ENCODE results near the gene CNIH1.
A peak's percentile ranks its signal among the peaks of the same experiment; 100 is the strongest.
"Not testable (repeated sequence)": the region's sequence is repeated elsewhere in the genome, so short reads cannot be mapped to it uniquely, and the experiment has no call there.

Gene CNIH1

GRCh38 chr14:54465654-54466053, 24.5 kb upstream of the CNIH1 start:
- peak in 1 of 2 experiments; percentile 4 for DNase-seq

- no peak for DNase-seq
Observed at GRCh38 chr14:54462048-54462447, 20.9 kb upstream of the CNIH1 start.

DNA sequence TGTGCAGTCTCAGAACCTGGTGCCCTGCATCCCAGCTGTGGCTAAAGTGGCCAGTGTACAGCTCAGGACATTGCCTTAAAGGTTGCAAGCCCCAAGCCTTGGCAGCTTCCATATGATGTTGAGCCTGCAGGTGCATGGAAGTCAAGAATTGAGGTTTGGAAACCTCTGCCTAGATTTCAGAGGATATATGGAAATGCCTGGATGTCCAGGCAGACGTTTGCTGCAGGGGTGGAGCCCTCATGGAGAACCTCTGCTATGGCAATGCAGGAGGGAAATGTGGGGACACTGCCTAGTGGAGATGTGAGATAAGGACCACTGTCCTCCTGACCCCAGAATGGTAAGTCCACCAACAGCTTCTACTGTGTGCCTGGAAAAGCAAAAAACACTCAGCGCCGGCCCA, 17.9 kb upstream of the CNIH1 start:
- no peak for DNase-seq

GRCh38 chr14:54458536-54458935, 17.4 kb upstream of the CNIH1 start:
- not testable (repeated sequence) for DNase-seq

GRCh38 chr14:54457609-54457996, 16.4 kb upstream of the CNIH1 start:
- no peak for DNase-seq

DNA sequence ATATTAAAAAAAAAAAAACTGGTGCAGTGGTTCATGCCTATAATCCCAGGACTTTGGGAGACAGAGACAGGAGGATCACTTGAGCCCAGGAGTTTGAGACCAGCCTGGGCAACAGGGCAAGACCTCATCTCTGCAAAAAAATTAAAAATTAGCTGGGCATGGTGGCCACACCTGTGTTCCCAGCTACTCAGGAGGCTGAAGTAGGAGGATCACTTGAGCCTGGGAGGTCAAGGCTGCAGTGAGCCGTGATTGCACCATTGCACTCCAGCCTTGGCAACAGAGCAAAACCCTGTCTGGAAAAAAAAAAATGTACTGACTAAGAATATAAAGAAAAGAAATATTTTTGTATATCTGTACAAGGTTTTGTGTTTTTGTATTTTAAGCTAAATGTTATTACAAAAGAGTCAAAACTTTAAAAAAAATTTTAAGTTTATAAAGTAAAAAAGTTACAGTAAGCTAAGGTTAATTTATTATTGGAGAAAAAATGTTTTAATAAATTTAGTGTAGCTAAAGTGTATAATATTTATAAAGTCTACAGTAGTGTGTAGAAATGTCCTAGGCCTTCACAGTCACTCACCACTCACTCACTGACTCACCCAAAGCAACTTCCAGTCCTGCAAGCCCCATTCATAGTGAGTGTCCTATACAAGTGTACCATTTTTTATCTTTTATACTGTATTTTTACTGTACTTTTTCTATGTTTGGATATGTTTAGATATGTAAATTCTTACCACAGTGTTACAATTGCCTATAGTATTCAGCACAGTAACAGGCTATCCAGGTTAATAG, 15.8 kb upstream of the CNIH1 start:
- not testable (repeated sequence) for DNase-seq

- no peak for DNase-seq
Observed at GRCh38 chr14:54455363-54455762, 14.2 kb upstream of the CNIH1 start.

- DNase-seq = not testable (repeated sequence)
Observed at GRCh38 chr14:54453990-54454389, 12.8 kb upstream of the CNIH1 start.

- DNase-seq = no peak
Observed at GRCh38 chr14:54453252-54453651, 12.1 kb upstream of the CNIH1 start.

- no peak for DNase-seq
Observed at GRCh38 chr14:54451961-54452360, 10.8 kb upstream of the CNIH1 start.

DNA sequence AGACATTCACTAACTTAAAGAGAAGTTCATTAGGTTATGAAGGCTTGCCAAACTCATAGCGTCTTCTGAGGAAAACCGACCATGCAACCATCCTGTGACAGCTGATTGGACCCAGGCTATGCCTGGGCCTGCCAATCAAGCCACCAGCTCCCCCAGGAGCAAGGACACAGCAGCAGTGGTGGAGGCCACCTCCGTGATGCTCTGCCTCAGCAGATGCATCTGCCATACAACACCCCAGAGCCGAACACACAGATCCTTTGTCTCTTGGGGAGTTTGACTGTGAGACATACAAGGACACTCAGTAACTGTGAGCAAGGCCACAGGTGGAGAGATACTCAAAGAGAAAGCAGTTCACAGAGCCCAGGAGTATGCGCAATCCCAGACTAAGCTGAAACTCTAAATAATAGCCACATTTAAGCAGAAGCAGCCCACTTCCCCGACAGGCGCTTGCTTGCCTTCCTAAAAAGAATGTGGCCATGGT, 10.0 kb upstream of the CNIH1 start:
- DNase-seq = no peak

DNA sequence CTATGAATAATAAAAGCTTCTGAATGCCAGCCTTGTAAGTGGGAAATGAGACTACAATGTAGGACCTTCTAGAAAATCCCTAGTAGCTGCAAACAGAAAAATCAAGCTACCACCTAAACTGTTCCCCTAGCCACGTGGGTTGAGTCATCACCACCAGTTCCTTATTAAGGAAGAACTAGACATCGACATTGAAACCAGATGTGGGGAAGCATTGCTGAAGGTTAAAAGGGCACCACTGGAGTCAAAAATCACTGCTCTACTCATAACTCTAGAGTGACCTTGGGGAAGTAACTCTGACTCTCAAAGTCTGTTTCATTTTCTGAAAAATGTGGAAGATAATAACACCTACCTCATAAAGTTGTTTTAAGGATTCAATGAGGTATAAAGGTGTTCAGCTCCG, 9.4 kb upstream of the CNIH1 start:
- no peak for DNase-seq

DNA sequence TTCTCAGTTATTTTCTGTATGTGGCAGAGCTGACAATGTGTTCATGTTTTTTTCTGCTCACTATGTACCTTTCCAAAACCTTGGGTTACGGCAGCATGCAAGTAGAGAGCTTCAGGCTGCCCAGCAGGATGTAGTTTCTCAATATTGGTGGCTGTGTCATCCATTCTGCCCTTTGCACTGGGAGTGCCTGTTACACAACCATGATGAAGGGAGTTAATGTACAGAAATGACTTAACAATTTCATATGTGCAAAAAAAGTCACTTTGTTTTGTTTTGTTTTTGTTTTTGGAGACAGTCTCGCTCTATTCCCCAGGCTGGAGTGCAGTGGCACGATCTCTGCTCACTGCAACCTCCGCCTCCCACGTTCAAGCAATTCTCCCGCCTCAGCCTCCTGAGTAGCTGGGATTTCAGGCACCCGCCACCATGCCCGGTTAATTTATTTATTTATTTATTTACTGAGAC, 6.1 kb upstream of the CNIH1 start:
- no peak for DNase-seq

DNA sequence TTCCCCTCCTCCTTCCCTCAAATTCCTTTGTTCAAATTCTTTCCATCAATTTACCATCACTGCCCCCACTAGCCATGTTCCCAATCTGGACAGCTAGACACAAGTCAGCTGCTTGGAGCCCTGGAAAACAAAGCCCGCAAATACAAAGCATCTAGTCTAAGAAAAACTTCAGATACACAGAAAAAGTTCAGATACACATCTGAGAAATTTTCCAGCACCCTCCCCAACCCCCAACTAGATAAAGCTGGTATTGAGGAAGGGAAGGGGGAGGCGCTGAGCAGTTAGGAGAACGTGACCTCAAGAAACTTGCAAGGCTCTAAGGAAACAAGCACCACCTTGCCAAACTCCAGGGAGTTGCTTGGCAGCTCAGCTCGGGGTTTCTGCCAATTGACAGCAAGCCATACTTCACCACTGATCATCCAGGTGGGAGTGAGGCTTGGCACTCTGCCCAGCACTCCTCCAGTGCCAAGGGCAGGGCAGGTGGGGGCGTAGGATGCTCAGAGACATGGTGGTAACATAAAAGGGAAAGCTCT, 5.1 kb upstream of the CNIH1 start:
- no peak for DNase-seq

- no peak for DNase-seq
Observed at GRCh38 chr14:54444681-54445080, 3.5 kb upstream of the CNIH1 start.

GRCh38 chr14:54443981-54444380, 2.8 kb upstream of the CNIH1 start:
- DNase-seq = no peak

DNA sequence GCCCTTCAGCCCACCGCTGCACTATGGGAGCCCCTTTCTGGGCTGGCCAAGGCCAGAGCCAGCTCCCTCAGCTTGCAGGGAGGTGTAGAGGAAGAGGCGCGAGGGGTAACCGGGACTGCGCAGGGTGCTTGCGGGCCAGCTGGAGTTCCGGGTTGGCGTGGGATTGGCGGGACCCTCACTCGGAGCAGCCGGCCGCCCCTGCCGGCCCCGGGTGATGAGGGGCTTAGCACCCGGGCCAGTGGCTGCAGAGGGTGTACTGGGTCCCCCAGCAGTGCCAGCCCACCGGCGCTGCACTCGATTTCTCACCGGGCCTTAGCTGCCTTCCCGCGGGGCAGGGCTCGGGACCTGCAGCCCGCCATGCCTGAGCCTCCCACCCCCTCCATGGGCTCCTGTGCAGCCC, 1.8 kb upstream of the CNIH1 start:
- DNase-seq = not testable (repeated sequence)

GRCh38 chr14:54440476-54440872, 700 bp downstream of the CNIH1 start:
- no peak for DNase-seq

GRCh38 chr14:54440037-54440436, 1.1 kb downstream of the CNIH1 start:
- DNase-seq = no peak

DNA sequence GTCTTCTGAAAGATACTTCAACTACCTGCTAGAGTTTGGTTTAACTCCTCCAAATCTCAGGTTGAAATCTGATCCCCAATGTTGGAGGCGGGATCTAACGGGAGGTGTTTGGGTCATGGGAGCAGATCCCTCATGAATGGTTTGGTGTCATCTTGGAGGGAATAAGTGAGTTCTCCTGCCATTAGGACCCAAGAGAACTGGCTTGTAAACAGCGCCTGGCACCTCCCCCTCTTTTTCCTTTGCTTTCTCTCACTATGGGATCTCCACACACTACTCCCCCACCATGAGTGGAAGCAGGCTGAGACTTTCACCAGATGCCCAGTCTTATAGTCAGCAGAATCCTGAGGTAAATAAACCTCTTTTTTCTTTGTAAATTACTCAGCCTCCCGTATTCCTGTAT, 2.5 kb downstream of the CNIH1 start:
- no peak for DNase-seq

GRCh38 chr14:54437954-54438353, 3.2 kb downstream of the CNIH1 start:
- not testable (repeated sequence) for DNase-seq

- no peak for DNase-seq
Observed at GRCh38 chr14:54435500-54435981, 5.6 kb downstream of the CNIH1 start.

DNA sequence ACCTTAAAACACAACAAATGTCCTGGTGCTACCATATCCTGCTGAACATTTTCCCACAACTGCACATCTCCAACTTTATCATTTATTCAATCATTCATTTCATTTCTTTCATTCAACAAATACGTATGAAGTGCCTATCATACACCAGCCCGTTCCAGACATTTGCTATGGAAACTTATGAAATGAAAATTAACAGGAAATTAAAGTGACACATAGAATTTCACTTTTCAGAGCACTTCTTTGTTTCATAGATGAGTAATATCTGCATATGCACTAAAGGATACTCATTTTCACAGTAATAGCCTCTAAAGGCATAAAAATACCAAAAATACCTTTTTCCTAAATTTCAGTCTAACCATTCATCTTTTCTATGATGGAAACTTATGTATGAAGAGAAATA, 12.6 kb downstream of the CNIH1 start:
- DNase-seq = no peak

- DNase-seq = no peak
Observed at GRCh38 chr14:54427871-54428270, 13.3 kb downstream of the CNIH1 start.

All from cerebellar nuclear complex (tissue), 1 donor.